Peyer's patch (tissue), 4 donors: ENCODE results near the gene MDFIC. TPM values are rescaled to one million over a fixed set of nuclear protein-coding genes. Genes with fewer than 3 reads are reported as not detected.

ENCODE experiments used
- DNase-seq, 3 donors: peaks; one replicate each; pipeline ENCODE4 v3.0.0-alpha.2; 2017 to 2019
- H3K27ac ChIP-seq, 4 donors: fragments of 200-600 bp; sonication (generic); one replicate each; pipeline ENCODE4 v1.5.1; 2016 to 2019
- H3K27me3 ChIP-seq, 2 donors: fragments of 200-600 bp; sonication (generic); one replicate each; pipeline ENCODE4 v1.5.1; 2019
- H3K36me3 ChIP-seq, 3 donors: fragments of 200-600 bp; sonication (generic); one replicate each; pipeline ENCODE4 v1.5.1; 2016 to 2019
- H3K4me1 ChIP-seq, 4 donors: fragments of 200-600 bp; sonication (generic); one replicate each; pipeline ENCODE4 v1.5.1; 2016 to 2019
- H3K4me3 ChIP-seq, 4 donors: fragments of 200-600 bp; sonication (generic); 1 replicate in 3 of 4; 2 replicates in 1 of 4; pipeline ENCODE4 v1.5.1; 2016 to 2019; ENCODE audit warnings: mild to moderate bottlenecking in 1 of 4
- H3K9me3 ChIP-seq, 4 donors: fragments of 200-600 bp; sonication (generic); one replicate each; pipeline ENCODE4 v1.5.1; 2016 to 2019; ENCODE audit warnings: mild to moderate bottlenecking in 1 of 4
- CTCF ChIP-seq, 6 experiments: fragments of 450-650 bp in 4 of 6; fragments of 200-600 bp in 2 of 6; sonication (generic) in 1 of 6; IDR thresholded peaks; one replicate each; pipeline ENCODE4 v1.5.1; 2017 to 2019; ENCODE audit warnings: antibody characterized with exemption in 6 of 6, mild to moderate bottlenecking in 3 of 6, moderate library complexity in 1 of 6
- POLR2A ChIP-seq, 2 donors: fragments of 450-650 bp; IDR thresholded peaks; one replicate each; pipeline ENCODE4 v1.5.1; 2017; ENCODE audit warnings: antibody characterized with exemption in 2 of 2, mild to moderate bottlenecking in 2 of 2, moderate library complexity in 2 of 2
- total RNA-seq, 4 donors: library from RNA; depleted of rRNA; stranded (reverse); fragments of >200 nt; gene quantifications; one replicate each; pipeline ENCODE4 v1.1.0, GENCODE V29; 2016

MDFIC gene
- total RNA-seq, 4 donors from 2014 or later: 4.3 to 36.3 (median 9.0) TPM

DNA sequence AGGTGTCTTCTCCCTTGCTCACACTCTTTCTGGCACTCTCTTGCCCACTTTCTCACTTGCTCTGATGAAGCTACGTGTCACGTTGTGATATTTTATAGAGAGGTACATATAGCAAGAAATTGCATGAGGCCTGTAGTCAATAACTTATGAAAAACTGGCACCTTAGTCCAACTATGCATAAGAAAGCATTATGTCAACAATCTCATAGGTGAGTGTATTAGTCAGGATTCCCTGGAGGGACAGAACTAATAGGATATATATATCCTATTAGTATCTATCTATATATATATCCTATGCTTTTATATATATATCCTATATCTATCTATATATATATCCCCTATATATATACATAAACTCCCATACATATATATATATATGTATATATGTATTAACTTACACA is 18.8 kb upstream of the MDFIC start:
- H3K9me3 ChIP-seq: no peaks in the 10 kb centered on the region
- H3K27me3 ChIP-seq: no peaks in the 10 kb centered on the region
- no peak overlapping the region for H3K4me3 ChIP-seq
- H3K36me3 ChIP-seq: no peaks in the 10 kb centered on the region
- H3K4me1 ChIP-seq: no peaks in the 10 kb centered on the region
- no peak for DNase-seq
- H3K27ac ChIP-seq: no peak overlapping the region
- TF ChIP-seq POLR2A (IDR thresholded peaks at IDR 0.05): no peak
- TF ChIP-seq CTCF (IDR thresholded peaks at IDR 0.05): no peak

- no peaks in the 10 kb centered on the region for H3K4me1 ChIP-seq
- H3K4me3 ChIP-seq: no peak overlapping the region
- TF ChIP-seq CTCF (IDR thresholded peaks at IDR 0.05): no peak
- TF ChIP-seq POLR2A (IDR thresholded peaks at IDR 0.05): no peak
- no peaks in the 10 kb centered on the region for H3K27me3 ChIP-seq
- no peak overlapping the region for H3K27ac ChIP-seq
- DNase-seq: no peak
- no peaks in the 10 kb centered on the region for H3K9me3 ChIP-seq
- H3K36me3 ChIP-seq: no peaks in the 10 kb centered on the region
These were observed 11.1 kb upstream of the MDFIC start for GRCh38 chr7:114910787-114911186.

- no peak for TF ChIP-seq POLR2A (IDR thresholded peaks at IDR 0.05)
- TF ChIP-seq CTCF (IDR thresholded peaks at IDR 0.05): no peak
- H3K4me3 ChIP-seq: no peak overlapping the region
- no peaks in the 10 kb centered on the region for H3K4me1 ChIP-seq
These were observed 10.5 kb upstream of the MDFIC start for GRCh38 chr7:114911411-114911810.

GRCh38 chr7:114916261-114916892 is 5.5 kb upstream of the MDFIC start:
- TF ChIP-seq POLR2A (IDR thresholded peaks at IDR 0.05): no peak
- no peak for TF ChIP-seq CTCF (IDR thresholded peaks at IDR 0.05)
- H3K27ac ChIP-seq: peak overlapping the region in 3 of 4 donors; percentile 5 to 63 (median 13)
- no peaks in the 10 kb centered on the region for H3K27me3 ChIP-seq

More at GRCh38 chr7:114911411-114911810, 10.5 kb upstream of the MDFIC start:
- no peaks in the 10 kb centered on the region for H3K36me3 ChIP-seq
- no peaks in the 10 kb centered on the region for H3K27me3 ChIP-seq
- no peak for DNase-seq
- no peaks in the 10 kb centered on the region for H3K9me3 ChIP-seq
- no peak overlapping the region for H3K27ac ChIP-seq

GRCh38 chr7:114917211-114917839 is 4.6 kb upstream of the MDFIC start:
- H3K36me3 ChIP-seq: no peaks in the 10 kb centered on the region
- no peak overlapping the region for H3K4me3 ChIP-seq
- no peaks in the 10 kb centered on the region for H3K4me1 ChIP-seq
- peak overlapping the region in 3 of 4 donors; percentile 7 to 63 (median 21) for H3K27ac ChIP-seq
- no peak for TF ChIP-seq CTCF (IDR thresholded peaks at IDR 0.05)
- no peak for TF ChIP-seq POLR2A (IDR thresholded peaks at IDR 0.05)
- H3K27me3 ChIP-seq: no peaks in the 10 kb centered on the region
- H3K9me3 ChIP-seq: no peaks in the 10 kb centered on the region
- DNase-seq: no peak

More at GRCh38 chr7:114916261-114916892, 5.5 kb upstream of the MDFIC start:
- Histone ChIP-seq H3K9me3 (no peaks in the 10 kb centered on the region), H3K4me1 (no peaks in the 10 kb centered on the region), H3K36me3 (no peaks in the 10 kb centered on the region), H3K4me3 (no peak overlapping the region)
- no peak for DNase-seq
